Fibroblast of the aortic adventitia (primary cell): ENCODE results near the gene KIF24. TPM values are rescaled to one million over a fixed set of nuclear protein-coding genes. Genes with fewer than 3 reads are reported as not detected.

Experiments used
- DNase-seq: peaks from one replicate; pipeline ENCODE4 v3.0.0-alpha.2; 2010; ENCODE audit warnings: low read depth
- H3K4me3 ChIP-seq: 2 replicates; pipeline ENCODE4 v1.5.1; 2011; ENCODE audit warnings: low read depth, mild to moderate bottlenecking, control low read depth, low read length, moderate library complexity
- CTCF ChIP-seq: IDR thresholded peaks from 2 replicates; pipeline ENCODE4 v1.5.1; 2011; ENCODE audit warnings: mild to moderate bottlenecking, low read length, control low read depth, inconsistent platforms; ENCODE audit not compliant: insufficient read depth
- total RNA-seq: library from RNA; depleted of rRNA; stranded (reverse); fragments of >200 nt; gene quantifications from 2 replicates; pipeline ENCODE4 v1.2.3, GENCODE V29; 2012; ENCODE audit warnings: low replicate concordance

KIF24 gene
- total RNA-seq, result 0.74 and 8.2 TPM in 2 replicates

GRCh38 chr9:34328987-34329832 lies at the start of gene KIF24, which contains the start of gene NUDT2:
Gene KIF24, minus strand, starts transcription at chr9:34329268. Its CDS starts 17,922 bp downstream, at chr9:34311346.
Gene NUDT2, plus strand, starts transcription at chr9:34329569. Its CDS starts 9,471 bp downstream, at chr9:34339040.
- TF ChIP-seq CTCF, result no peak
- DNase-seq, result peak; percentile 100
- peak within 1 kb of the TSS; percentile 97 for H3K4me3 ChIP-seq

- no peak for TF ChIP-seq CTCF
- no peak overlapping the region for H3K4me3 ChIP-seq
- DNase-seq, result no peak
These were observed 49.5 kb upstream of the KIF24 start for GRCh38 chr9:34378376-34379060.

- peak overlapping the region; percentile 77 for H3K4me3 ChIP-seq
- TF ChIP-seq CTCF, result no peak
- no peak for DNase-seq
These were observed 48.3 kb upstream of the KIF24 start for GRCh38 chr9:34377404-34377746.

DNA sequence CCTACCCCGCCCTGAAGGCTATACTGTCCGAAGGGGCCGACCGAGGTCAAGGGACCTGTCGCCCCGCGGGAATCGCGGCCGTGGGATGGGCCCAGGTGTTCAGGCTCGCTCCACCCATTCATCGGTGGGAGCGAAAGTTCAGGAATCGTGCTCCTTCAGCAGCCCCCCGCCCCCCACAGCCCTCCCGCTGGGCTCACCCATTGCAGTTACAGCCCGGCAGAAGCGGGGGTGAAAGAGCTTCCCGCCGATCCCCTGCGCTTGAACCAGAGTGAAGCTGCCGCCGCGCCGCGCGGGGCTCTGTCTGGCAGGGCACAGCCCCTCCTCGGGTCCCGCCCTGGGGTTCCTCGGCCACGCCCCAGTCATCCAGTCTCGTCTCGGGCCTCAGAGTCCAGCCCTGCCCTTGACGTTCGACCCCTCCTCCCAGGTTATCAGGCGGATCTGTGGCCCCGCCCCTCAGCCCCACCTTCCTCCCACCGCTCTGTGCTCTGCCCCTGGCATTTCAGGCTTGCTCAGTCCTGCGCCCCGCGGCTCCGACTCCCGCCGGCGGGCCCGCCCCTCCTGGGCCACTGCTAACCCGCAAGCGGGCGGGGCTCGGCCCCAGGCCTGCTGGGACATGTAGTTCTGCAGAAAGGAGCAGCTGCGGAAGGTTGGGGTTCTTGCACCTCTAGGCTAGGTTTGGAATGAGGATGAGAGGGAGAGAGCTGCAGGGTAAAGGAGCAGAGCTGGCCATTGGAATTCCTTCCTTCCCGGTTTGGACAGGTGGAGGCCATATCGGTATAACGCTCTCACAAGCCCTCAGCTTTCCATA lies 47.7 kb upstream of the KIF24 start, which contains the start of gene MYORG:
Gene MYORG, minus strand, starts transcription at position 303 of the 808 bp plus-strand sequence. CDS start 3,955 bp downstream, outside the sequence.
- peak within 1 kb of the TSS; percentile 77 for H3K4me3 ChIP-seq
- DNase-seq, result peak; percentile 71
- TF ChIP-seq CTCF, result no peak

DNA sequence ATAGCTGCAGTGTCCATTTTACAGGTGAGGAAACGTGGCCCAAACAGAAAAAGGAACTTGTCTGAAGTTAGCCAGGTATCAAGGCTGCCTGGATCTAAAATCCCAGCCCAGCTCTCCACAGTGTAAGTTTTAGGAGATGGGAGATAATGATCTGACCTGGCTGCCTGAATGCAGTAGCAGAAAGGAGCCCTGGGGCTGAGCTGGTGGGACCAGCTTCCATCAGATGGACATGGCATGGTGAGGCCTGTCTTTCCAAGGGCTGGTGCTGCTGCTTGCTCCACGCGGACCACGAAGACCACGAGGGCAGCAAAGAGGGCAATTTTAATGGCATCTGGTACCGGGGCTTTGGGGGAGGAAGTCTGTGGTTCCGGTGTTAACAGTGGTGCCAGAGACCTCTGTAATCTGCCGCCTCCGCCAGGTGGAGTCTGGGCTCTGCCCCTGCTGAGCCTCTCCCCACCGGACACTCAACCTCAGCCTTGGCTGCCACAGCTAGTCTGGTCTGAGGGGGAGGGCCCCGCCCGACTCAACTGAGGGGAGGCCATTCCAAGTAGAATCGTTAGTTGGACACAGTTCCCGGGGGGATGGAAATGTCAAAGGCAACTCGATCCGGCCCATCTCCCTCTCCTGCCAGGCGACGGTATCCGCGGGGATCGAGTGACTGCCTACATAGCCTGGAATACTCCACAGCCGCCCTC lies 47.0 kb upstream of the KIF24 start:
- DNase-seq, result peak; percentile 6
- H3K4me3 ChIP-seq, result peak overlapping the region; percentile 77
- no peak for TF ChIP-seq CTCF
